H1 (cell line): ENCODE results near the gene PRCD. TPM values are rescaled to one million over a fixed set of nuclear protein-coding genes. Genes with fewer than 3 reads are reported as not detected.

Experiments used
- ASH2L ChIP-seq: fragments of 200-600, 300-600 bp; sonication (generic); IDR thresholded peaks from one replicate; pipeline ENCODE4 v1.7.1; 2017; ENCODE audit warnings: low read length
- BACH1 ChIP-seq: IDR thresholded peaks from 2 replicates; pipeline ENCODE4 v1.6.1; 2012; ENCODE audit warnings: low read length, improper control_type of control experiment
- CTBP2 ChIP-seq: IDR thresholded peaks from 2 replicates; pipeline ENCODE4 v1.7.0; 2011; ENCODE audit warnings: borderline replicate concordance, mild to moderate bottlenecking, moderate library complexity, mixed read lengths, low read length; ENCODE audit not compliant: insufficient read depth, insufficient read length
- NANOG ChIP-seq: IDR thresholded peaks from 2 replicates; pipeline ENCODE4 v1.6.1; 2011; ENCODE audit warnings: low read length, low read depth, mild to moderate bottlenecking, inconsistent platforms; ENCODE audit not compliant: insufficient read depth, poor library complexity, severe bottlenecking
- PHF8 ChIP-seq: fragments of 200-600 bp; sonication (generic); conservative IDR thresholded peaks from 2 replicates; pipeline ENCODE4 v1.7.1; 2012; ENCODE audit warnings: low read depth, mild to moderate bottlenecking, inconsistent platforms, low read length, moderate library complexity
- POLR2AphosphoS5 ChIP-seq: IDR thresholded peaks from 2 replicates; pipeline ENCODE4 v1.6.1; 2011; ENCODE audit warnings: low read depth, low read length
- RNF2 ChIP-seq: fragments of 200-900, 300-1000 bp; sonication (generic); IDR thresholded peaks from 2 replicates; pipeline ENCODE4 v1.7.1; 2016; ENCODE audit warnings: borderline replicate concordance, low read depth, mild to moderate bottlenecking, antibody characterized with exemption, low read length; ENCODE audit not compliant: poor library complexity, severe bottlenecking; ENCODE audit errors: missing control alignments
- SRF ChIP-seq: IDR thresholded peaks from 2 replicates; pipeline ENCODE4 v1.6.1; 2011; ENCODE audit warnings: mild to moderate bottlenecking, low read depth, low read length, moderate library complexity
- YY1 ChIP-seq: IDR thresholded peaks from 2 replicates; pipeline ENCODE4 v1.6.1; 2011; ENCODE audit warnings: low read depth, mild to moderate bottlenecking, low read length
- polyA plus RNA-seq, 7 experiments: library from polyadenylated mRNA; depleted of rRNA in 3 of 7; stranded (reverse) in 5 of 7; unstranded in 2 of 7; fragments of >200 nt in 5 of 7; fragments of 200-250 nt in 2 of 7; gene quantifications; 1 replicate in 5 of 7; 2 replicates in 1 of 7; 4 replicates in 1 of 7; pipeline versions ENCODE4 v1.2.1 to v1.2.3, GENCODE V29; 2011 to 2013; ENCODE audit warnings: missing spikeins in 2 of 7, mixed read lengths in 2 of 7
- total RNA-seq: library from RNA; stranded (reverse); fragmentation: NEBNext Ultra II Directional; extraction: Animal tissue kit (Norgen Biotek cat#: 25700); gene quantifications from 2 replicates; pipeline ENCODE4 v1.2.1, GENCODE V29; 2021
- TF ChIP-seq, protein P1 (sequence below): IDR thresholded peaks from 2 replicates; pipeline ENCODE4 v1.6.1; 2012; ENCODE audit warnings: inconsistent platforms

The PRCD gene
- total and polyA plus RNA-seq, 2 of the 8 experiments (the other 6 are each of a cell fraction or from before 2014, with no cell fraction given): 0.77 to 2.1 TPM

DNA sequence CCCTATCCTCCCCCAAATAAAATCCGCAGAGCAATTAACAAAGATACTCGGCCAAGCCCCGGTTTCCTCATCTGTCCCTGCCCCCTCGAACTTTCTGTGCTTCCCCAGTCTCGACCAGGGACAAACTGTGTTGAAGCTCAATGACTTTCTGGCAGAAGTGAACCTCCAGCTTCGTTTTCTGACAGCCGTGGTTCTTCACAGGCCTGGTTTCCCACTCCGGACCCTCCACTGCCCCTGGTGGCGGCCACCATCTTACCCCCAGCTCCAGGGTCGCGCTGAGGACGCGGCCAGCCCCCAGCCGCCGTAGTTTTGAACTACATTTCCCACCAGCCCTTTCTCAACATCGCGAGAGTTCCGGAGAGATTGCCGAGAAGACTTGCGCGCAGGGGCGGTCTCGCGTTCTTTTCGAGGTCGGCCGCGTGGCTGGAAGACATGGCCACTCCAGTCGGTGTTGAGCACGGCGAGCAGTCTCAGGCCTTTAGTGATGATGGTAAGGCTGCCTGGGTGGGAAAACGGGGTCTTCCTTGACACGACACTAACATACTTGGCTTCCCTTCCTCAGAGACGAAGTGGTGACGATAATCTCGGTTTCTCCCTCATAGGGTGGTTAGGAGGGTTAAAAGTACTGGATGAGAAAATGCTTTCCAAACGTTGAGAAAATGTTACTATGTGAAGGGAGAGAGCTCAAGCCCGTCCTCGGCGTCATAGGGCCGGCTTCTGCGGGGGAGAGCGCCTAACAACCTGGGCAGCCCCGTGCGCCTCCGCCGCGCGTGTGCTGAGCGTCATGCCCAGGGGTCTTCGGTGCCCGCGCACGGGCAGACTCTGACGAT lies 17.7 kb downstream of the PRCD start (continued):
- TF ChIP-seq NANOG: no peak
- TF ChIP-seq BACH1: peak; percentile 82
- peak; percentile 22; the same call in 1 of the 2 replicates for TF ChIP-seq SRF
- TF ChIP-seq CTBP2: no peak
- TF ChIP-seq YY1: peak; percentile 85
- TF ChIP-seq RNF2: no peak
- TF ChIP-seq, protein P1, sequence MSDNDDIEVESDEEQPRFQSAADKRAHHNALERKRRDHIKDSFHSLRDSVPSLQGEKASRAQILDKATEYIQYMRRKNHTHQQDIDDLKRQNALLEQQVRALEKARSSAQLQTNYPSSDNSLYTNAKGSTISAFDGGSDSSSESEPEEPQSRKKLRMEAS: peak; percentile 97
- TF ChIP-seq ASH2L: peak; percentile 63
- peak; percentile 88 for TF ChIP-seq PHF8
- peak; percentile 98 for TF ChIP-seq POLR2AphosphoS5
